NCI-H82 treated with DMSO at 0.1 percent for 48 hours (cell line): ENCODE measurements around the gene TREX2.

Source experiments
- DNase-seq: peaks from one replicate; lab custom pipeline; 2025; ENCODE audit not compliant: unreplicated experiment; lab: John Stamatoyannopoulos, UW

Gene TREX2

GRCh38 chrX:153457136-153457825 lies 11.4 kb upstream of the TREX2 start:
- no peak for DNase-seq

GRCh38 chrX:153456704-153457103 lies 10.8 kb upstream of the TREX2 start:
- no peak for DNase-seq

GRCh38 chrX:153456161-153456560 lies 10.3 kb upstream of the TREX2 start:
- DNase-seq = no peak

GRCh38 chrX:153455571-153455970 lies 9.7 kb upstream of the TREX2 start:
- DNase-seq = no peak

- DNase-seq = no peak
These were observed 9.2 kb upstream of the TREX2 start for GRCh38 chrX:153454901-153455550.

GRCh38 chrX:153450949-153451277 lies 5.1 kb upstream of the TREX2 start:
- DNase-seq = no peak

- DNase-seq = no peak
These were observed 4.5 kb upstream of the TREX2 start for GRCh38 chrX:153450114-153450948.

GRCh38 chrX:153449368-153450113 lies 3.7 kb upstream of the TREX2 start:
- no peak for DNase-seq

GRCh38 chrX:153448556-153449367 lies 2.9 kb upstream of the TREX2 start:
- DNase-seq = no peak

GRCh38 chrX:153447581-153447960 lies 1.7 kb upstream of the TREX2 start:
- DNase-seq = no peak

- no peak for DNase-seq
These were observed 1.2 kb upstream of the TREX2 start for GRCh38 chrX:153446950-153447580.

- no peak for DNase-seq
These were observed 730 bp upstream of the TREX2 start for GRCh38 chrX:153446636-153446936.

- DNase-seq = no peak
These were observed 575 bp downstream of the TREX2 start for GRCh38 chrX:153445106-153445855.

GRCh38 chrX:153444333-153445011 lies 1.4 kb downstream of the TREX2 start:
- no peak for DNase-seq

GRCh38 chrX:153443476-153444332 lies 2.2 kb downstream of the TREX2 start:
- no peak for DNase-seq

- no peak for DNase-seq
These were observed 3.4 kb downstream of the TREX2 start for GRCh38 chrX:153442463-153442862.

GRCh38 chrX:153441981-153442380 lies 3.9 kb downstream of the TREX2 start:
- DNase-seq = no peak

GRCh38 chrX:153441296-153441695 lies 4.6 kb downstream of the TREX2 start:
- DNase-seq = no peak
